ENCODE data around the gene OR2L5.

DNA sequence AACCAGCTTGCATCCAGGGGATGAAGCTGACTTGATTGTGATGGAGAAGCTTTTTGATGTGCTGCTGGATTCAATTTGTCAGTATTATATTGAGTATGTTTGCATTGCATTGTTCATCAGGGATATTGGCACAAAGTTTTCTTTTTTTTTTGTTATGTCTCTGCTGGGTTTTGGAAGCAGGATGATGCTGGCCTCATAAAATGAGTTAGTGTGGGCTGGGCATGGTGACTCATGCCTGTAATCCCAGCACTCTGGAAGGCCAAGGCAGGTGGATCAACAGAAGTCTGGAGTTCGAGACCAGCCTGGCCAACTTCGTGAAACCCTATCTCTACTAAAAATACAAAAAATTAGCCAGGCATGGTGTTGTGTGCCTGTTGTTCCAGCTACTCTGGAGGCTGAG lies 41.8 kb downstream of the OR2L5 start:
- TF ChIP-seq, protein P1, sequence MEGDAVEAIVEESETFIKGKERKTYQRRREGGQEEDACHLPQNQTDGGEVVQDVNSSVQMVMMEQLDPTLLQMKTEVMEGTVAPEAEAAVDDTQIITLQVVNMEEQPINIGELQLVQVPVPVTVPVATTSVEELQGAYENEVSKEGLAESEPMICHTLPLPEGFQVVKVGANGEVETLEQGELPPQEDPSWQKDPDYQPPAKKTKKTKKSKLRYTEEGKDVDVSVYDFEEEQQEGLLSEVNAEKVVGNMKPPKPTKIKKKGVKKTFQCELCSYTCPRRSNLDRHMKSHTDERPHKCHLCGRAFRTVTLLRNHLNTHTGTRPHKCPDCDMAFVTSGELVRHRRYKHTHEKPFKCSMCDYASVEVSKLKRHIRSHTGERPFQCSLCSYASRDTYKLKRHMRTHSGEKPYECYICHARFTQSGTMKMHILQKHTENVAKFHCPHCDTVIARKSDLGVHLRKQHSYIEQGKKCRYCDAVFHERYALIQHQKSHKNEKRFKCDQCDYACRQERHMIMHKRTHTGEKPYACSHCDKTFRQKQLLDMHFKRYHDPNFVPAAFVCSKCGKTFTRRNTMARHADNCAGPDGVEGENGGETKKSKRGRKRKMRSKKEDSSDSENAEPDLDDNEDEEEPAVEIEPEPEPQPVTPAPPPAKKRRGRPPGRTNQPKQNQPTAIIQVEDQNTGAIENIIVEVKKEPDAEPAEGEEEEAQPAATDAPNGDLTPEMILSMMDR (IDR thresholded peaks at IDR 0.05), result no peak
- TF ChIP-seq POLR2A (IDR thresholded peaks at IDR 0.05), result no peak

All from thyroid gland (tissue), 4 donors.